ENCODE results near the gene CTCFL.

The CTCFL gene

DNA sequence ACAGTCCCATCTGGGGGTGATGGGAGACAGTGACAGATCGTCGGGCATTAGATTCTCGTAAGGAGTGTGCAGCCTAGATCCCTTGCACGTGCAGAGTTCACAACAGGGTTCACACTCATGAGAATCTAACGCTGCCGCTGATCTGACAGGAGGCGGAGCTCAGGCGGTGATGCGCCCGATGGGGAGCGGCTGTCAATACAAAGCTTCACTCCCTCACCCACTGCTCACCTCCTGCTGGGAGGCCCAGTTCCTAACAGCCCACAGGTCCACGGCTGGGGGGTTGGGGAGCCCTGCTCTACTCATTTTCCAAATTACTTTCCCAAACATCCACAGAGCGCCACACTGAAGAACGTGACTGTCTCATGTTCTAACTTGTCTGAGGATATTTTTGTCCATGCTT is 25.3 kb downstream of the CTCFL start:
- no peak for TF ChIP-seq SIN3A (IDR thresholded peaks at IDR 0.05; ENCODE audit: borderline replicate concordance, insufficient read depth, low read length)
- TF ChIP-seq, protein P1, sequence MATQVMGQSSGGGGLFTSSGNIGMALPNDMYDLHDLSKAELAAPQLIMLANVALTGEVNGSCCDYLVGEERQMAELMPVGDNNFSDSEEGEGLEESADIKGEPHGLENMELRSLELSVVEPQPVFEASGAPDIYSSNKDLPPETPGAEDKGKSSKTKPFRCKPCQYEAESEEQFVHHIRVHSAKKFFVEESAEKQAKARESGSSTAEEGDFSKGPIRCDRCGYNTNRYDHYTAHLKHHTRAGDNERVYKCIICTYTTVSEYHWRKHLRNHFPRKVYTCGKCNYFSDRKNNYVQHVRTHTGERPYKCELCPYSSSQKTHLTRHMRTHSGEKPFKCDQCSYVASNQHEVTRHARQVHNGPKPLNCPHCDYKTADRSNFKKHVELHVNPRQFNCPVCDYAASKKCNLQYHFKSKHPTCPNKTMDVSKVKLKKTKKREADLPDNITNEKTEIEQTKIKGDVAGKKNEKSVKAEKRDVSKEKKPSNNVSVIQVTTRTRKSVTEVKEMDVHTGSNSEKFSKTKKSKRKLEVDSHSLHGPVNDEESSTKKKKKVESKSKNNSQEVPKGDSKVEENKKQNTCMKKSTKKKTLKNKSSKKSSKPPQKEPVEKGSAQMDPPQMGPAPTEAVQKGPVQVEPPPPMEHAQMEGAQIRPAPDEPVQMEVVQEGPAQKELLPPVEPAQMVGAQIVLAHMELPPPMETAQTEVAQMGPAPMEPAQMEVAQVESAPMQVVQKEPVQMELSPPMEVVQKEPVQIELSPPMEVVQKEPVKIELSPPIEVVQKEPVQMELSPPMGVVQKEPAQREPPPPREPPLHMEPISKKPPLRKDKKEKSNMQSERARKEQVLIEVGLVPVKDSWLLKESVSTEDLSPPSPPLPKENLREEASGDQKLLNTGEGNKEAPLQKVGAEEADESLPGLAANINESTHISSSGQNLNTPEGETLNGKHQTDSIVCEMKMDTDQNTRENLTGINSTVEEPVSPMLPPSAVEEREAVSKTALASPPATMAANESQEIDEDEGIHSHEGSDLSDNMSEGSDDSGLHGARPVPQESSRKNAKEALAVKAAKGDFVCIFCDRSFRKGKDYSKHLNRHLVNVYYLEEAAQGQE (IDR thresholded peaks at IDR 0.05; ENCODE audit: insufficient read depth in 1 of 2, low read depth in 2 of 2, low read length in 2 of 2) = no peak
- no peak for TF ChIP-seq FOXP2 (optimal IDR thresholded peaks at IDR 0.05; ENCODE audit: borderline replicate concordance, extremely low read depth, extremely low read length, insufficient read depth)
- TF ChIP-seq POLR2AphosphoS5 (IDR thresholded peaks at IDR 0.05; ENCODE audit: low read depth, low read length) = no peak
- TF ChIP-seq TAF1 (IDR thresholded peaks at IDR 0.05; ENCODE audit: borderline replicate concordance, insufficient read depth, low read length) = no peak

DNA sequence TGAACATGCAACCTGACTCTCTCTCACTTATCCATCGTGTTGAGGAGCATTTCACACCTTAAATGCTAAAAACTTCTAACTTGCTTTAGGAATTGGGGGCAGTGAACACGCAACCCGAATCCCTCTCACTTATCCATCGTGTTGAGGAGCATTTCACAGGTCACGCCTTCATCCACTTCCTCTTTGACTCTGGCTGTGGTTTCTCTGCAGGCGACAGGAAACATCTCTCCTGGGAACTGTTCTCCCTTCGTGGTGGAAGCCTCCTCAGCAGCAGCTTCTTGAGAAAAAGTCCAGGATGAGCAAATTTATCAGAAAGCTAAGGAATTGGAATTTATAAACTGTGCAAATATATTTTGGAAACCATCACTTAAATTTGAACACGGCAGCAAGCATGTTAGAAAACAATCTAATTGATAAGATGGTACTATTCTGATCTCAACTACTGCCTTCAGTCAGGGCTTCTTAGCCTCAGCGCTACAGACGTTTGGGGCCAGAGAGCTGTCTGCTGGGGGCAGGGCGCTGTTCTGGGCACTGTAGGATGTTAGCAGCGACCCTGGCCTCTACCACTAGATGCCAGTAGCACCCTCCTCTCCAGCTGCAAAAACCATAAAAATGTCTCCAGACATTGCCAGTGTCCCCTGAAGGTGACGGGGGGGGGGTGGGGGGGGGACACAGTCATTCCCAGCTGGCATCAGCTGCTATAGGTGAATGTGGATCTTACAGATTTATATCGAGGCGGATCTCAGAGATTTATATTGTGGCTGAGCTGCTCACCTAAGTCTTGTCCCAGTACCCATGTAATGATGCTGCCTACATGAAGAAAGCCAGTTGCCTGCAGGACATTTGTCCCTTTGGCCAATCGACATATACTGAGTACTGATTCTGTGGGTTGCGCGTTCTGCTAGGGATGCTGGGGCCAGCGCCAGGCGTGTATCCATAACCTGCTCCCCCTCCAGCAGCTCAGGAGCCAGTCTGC is 26.2 kb downstream of the CTCFL start:
- TF ChIP-seq TAF1 (IDR thresholded peaks at IDR 0.05; ENCODE audit: borderline replicate concordance, insufficient read depth, low read length) (no peak), SIN3A (IDR thresholded peaks at IDR 0.05; ENCODE audit: borderline replicate concordance, insufficient read depth, low read length) (no peak), POLR2AphosphoS5 (IDR thresholded peaks at IDR 0.05; ENCODE audit: low read depth, low read length) (no peak), FOXP2 (optimal IDR thresholded peaks at IDR 0.05; ENCODE audit: borderline replicate concordance, extremely low read depth, extremely low read length, insufficient read depth) (no peak)
- TF ChIP-seq, protein P1 (IDR thresholded peaks at IDR 0.05; ENCODE audit: insufficient read depth in 1 of 2, low read depth in 2 of 2, low read length in 2 of 2) = no peak

DNA sequence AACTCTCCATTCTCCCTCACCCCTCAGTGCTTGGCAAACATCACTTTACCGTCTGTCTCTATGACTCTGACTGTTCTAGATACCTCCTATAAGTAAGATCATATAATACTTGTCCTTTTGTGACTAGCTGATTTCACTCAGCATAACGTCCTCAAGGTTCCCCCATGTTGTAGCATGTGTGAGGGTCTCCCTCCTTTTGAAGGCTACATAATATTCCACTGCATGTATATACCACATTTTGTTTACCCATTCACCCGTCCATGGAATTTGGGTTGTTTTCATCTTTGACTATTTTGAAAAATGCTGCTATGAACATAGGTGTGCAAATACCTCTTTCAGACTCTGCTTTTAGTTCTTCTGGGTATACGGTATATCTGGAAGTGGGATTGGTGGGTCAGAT is 28.3 kb downstream of the CTCFL start:
- no peak for TF ChIP-seq FOXP2 (optimal IDR thresholded peaks at IDR 0.05; ENCODE audit: borderline replicate concordance, extremely low read depth, extremely low read length, insufficient read depth)
- TF ChIP-seq POLR2AphosphoS5 (IDR thresholded peaks at IDR 0.05; ENCODE audit: low read depth, low read length) = no peak
- no peak for TF ChIP-seq TAF1 (IDR thresholded peaks at IDR 0.05; ENCODE audit: borderline replicate concordance, insufficient read depth, low read length)
- TF ChIP-seq, protein P1 (IDR thresholded peaks at IDR 0.05; ENCODE audit: insufficient read depth in 1 of 2, low read depth in 2 of 2, low read length in 2 of 2) = no peak
- TF ChIP-seq SIN3A (IDR thresholded peaks at IDR 0.05; ENCODE audit: borderline replicate concordance, insufficient read depth, low read length) = no peak

- TF ChIP-seq POLR2AphosphoS5 (IDR thresholded peaks at IDR 0.05; ENCODE audit: low read depth, low read length) (no peak), SIN3A (IDR thresholded peaks at IDR 0.05; ENCODE audit: borderline replicate concordance, insufficient read depth, low read length) (no peak), FOXP2 (optimal IDR thresholded peaks at IDR 0.05; ENCODE audit: borderline replicate concordance, extremely low read depth, extremely low read length, insufficient read depth) (no peak), TAF1 (IDR thresholded peaks at IDR 0.05; ENCODE audit: borderline replicate concordance, insufficient read depth, low read length) (no peak)
- TF ChIP-seq, protein P1 (IDR thresholded peaks at IDR 0.05; ENCODE audit: insufficient read depth in 1 of 2, low read depth in 2 of 2, low read length in 2 of 2) = no peak
Observed at GRCh38 chr20:57495978-57496377, 29.0 kb downstream of the CTCFL start.

Measured in PFSK-1 (cell line).